ENCODE data around the gene DNAH11. TPM values are rescaled to one million over a fixed set of nuclear protein-coding genes. Genes with fewer than 3 reads are reported as not detected.
"Not testable (repeated sequence)": the region's sequence is repeated elsewhere in the genome, so short reads cannot be mapped to it uniquely, and the experiment has no call there.

Gene DNAH11
- total RNA-seq, 2 experiments from 2014 or later, result 0.25 to 0.43 TPM

- H3K9me3 Mint-ChIP-seq; ATAC-seq (ENCODE audit: low read depth); H3K36me3 Mint-ChIP-seq; H3K4me1 Mint-ChIP-seq; H3K4me3 Mint-ChIP-seq; H3K27ac Mint-ChIP-seq; DNase-seq; POLR2A ChIA-PET: not testable (repeated sequence)
- H3K27me3 Mint-ChIP-seq, result peaks cover 20% of the 10 kb centered on the region
Observed at GRCh38 chr7:21536445-21537118, 6.3 kb upstream of the DNAH11 start.

DNA sequence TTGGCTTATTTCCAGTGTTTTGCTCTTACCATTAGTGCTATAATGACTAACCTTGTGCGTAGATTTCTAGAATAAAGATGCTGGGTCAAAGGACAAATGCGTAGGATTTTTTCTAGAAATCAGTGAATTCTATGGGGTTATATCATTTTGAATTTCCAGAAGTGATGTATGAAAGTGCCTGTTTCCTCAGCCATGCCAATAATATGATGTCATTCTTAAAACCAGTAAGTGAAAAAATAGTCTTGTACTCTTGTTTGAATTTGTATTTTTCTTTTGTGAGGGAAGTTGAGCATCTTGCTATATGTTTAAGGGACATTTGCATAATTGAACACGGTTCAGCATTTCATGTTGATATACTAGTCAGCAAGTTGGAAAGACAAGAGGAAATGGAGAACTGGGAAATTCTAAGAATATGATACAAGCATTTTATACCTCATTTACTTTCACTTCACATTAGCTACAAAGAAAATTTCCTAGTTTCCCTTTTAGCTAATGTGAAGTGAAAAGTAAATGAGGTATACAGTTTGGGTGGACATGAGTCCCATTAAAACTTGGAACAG, 3.8 kb upstream of the DNAH11 start:
- Mint-ChIP-seq H3K36me3 (no peaks in the 10 kb centered on the region), H3K27ac (no peak overlapping the region), H3K27me3 (peaks cover 33% of the 10 kb centered on the region), H3K9me3 (no peaks in the 10 kb centered on the region), H3K4me1 (peaks cover 7% of the 10 kb centered on the region), H3K4me3 (no peak overlapping the region)
- POLR2A ChIA-PET, result no interaction called here
- ATAC-seq (ENCODE audit: low read depth) (no peak), DNase-seq (no peak)

DNA sequence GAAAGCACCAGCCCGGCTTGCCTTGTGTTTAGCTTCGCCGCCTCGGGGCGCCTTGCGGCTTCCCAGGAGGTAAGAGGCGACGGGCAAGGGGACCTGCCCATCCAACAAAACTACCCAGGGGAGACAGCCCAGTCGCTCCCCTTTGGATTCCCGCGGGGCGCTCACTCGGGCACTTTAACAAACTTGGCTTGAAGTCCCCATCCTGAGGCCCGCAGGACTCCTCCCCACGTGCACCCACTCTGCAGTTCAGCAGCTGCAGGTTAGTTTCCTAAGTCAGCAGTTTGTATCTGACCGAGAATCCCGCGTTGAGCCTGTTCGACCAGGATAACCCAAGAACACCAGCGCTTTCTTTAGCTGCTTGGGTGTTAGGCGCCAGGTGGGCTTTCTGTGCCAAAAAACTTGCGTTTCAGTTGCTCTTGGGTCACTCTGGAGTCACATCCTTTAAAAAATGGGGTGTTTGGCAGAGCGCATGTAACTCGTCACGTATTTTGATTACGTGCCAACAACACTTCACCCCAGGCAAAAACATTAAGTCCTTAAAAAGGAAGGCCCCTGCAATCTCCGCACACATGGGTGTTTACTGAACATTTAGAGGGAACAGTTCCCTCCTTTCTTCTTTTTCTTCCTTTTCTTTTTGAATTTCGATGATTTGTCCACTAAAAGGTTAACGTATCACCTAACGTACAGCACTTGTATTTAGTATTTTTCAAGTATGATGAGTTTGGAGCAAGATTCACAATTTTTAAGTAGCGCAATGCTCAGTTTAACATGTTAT, 876 bp downstream of the DNAH11 start:
- no peaks in the 10 kb centered on the region for H3K36me3 Mint-ChIP-seq
- POLR2A ChIA-PET, result interaction anchor here (0.6 kb wide), 1 partner anchor 275 kb away, joined by 4 read pairs; no protein-coding TSS in a partner anchor
- peak overlapping the region; percentile 85 for H3K4me3 Mint-ChIP-seq
- peaks cover 63% of the 10 kb centered on the region for H3K27me3 Mint-ChIP-seq
- peak; percentile 21 for ATAC-seq (ENCODE audit: low read depth)
- H3K9me3 Mint-ChIP-seq, result no peaks in the 10 kb centered on the region
- peaks cover 9% of the 10 kb centered on the region for H3K4me1 Mint-ChIP-seq
- no peak overlapping the region for H3K27ac Mint-ChIP-seq
- DNase-seq, result no peak

DNA sequence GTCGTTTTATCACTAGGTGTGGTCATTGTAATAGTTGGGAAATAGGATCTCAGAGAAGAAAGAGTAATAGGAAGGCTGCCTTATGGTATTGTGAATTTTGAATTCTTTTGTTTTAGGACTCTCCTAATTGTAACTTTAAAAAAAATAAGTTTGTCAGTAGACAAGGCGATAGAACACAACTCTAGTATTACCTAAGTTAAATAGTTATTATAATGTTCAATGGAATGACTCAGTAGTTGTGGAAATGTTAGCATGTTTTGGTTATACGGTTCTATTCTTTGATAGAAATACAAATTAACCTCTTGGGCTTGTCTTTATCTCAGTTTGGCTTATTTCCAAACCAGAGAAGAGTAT, 1.4 kb downstream of the DNAH11 start:
- POLR2A ChIA-PET, result no interaction called here
- ATAC-seq (ENCODE audit: low read depth), result no peak
- Mint-ChIP-seq H3K9me3 (no peaks in the 10 kb centered on the region), H3K4me1 (peaks cover 5% of the 10 kb centered on the region), H3K4me3 (peak overlapping the region; percentile 85), H3K36me3 (no peaks in the 10 kb centered on the region), H3K27ac (no peak overlapping the region), H3K27me3 (peaks cover 63% of the 10 kb centered on the region)
- DNase-seq, result no peak

GRCh38 chr7:21544715-21545114, 1.9 kb downstream of the DNAH11 start:
- Mint-ChIP-seq H3K27me3 (peaks cover 63% of the 10 kb centered on the region), H3K36me3 (no peaks in the 10 kb centered on the region), H3K4me3 (no peak overlapping the region), H3K4me1 (peaks cover 3% of the 10 kb centered on the region), H3K9me3 (no peaks in the 10 kb centered on the region), H3K27ac (no peak overlapping the region)
- ATAC-seq (ENCODE audit: low read depth), result no peak
- DNase-seq, result no peak
- POLR2A ChIA-PET, result no interaction called here

GRCh38 chr7:21547501-21547900, 4.7 kb downstream of the DNAH11 start:
- DNase-seq (no peak), ATAC-seq (ENCODE audit: low read depth) (no peak)
- Mint-ChIP-seq H3K27me3 (peaks cover 40% of the 10 kb centered on the region), H3K9me3 (no peaks in the 10 kb centered on the region), H3K27ac (no peak overlapping the region), H3K4me1 (peaks cover 2% of the 10 kb centered on the region), H3K36me3 (no peaks in the 10 kb centered on the region), H3K4me3 (no peak overlapping the region)
- POLR2A ChIA-PET, result no interaction called here

DNA sequence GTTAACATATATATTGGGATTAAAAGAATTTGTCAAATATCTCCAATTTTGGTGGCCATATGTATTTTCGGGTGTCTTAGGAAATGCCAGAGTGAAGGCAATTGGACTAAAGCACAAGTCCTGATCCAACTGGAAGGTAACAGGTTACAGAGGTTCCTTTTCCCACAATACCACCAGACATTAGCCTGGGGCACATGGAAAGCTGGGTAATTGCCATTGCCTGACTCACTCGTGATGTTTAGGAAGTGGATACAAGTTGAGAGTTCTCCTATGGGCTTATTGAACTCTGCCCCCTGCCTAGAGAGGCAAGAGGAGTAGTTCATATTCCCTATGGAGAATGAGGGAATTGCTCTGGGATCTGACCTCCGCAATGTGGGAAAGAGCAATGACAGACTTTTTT, 5.7 kb downstream of the DNAH11 start:
- Mint-ChIP-seq H3K4me3 (no peak overlapping the region), H3K27me3 (peaks cover 35% of the 10 kb centered on the region), H3K9me3 (no peaks in the 10 kb centered on the region), H3K36me3 (no peaks in the 10 kb centered on the region), H3K27ac (no peak overlapping the region), H3K4me1 (peaks cover 2% of the 10 kb centered on the region)
- DNase-seq, result no peak
- POLR2A ChIA-PET, result no interaction called here
- no peak for ATAC-seq (ENCODE audit: low read depth)

DNA sequence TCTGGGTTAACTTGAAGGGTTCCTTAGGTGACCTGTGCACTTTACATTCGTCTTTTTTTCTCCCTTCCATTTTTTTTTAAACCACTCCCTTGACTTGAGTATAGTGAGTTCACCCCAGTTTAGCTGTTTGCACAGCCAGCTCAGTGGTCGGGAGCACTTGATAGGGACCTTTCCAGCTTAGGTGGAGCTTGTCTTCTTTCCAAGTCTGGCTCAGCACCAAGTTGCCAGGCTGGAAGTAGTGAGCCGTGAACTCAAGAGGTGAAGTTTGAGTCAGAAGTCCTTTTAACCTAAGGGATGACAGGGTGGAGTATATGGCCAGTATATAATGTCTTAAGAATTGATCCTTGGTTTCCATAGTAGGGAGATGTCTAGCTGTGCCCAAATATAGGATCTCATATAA, 7.2 kb downstream of the DNAH11 start:
- Mint-ChIP-seq H3K36me3 (no peaks in the 10 kb centered on the region), H3K4me1 (no peaks in the 10 kb centered on the region), H3K9me3 (no peaks in the 10 kb centered on the region), H3K27me3 (peaks cover 20% of the 10 kb centered on the region), H3K27ac (no peak overlapping the region), H3K4me3 (no peak overlapping the region)
- DNase-seq (no peak), ATAC-seq (ENCODE audit: low read depth) (no peak)
- POLR2A ChIA-PET, result no interaction called here

GRCh38 chr7:21550821-21551531, 8.1 kb downstream of the DNAH11 start:
- no peaks in the 10 kb centered on the region for H3K4me1 Mint-ChIP-seq
- ATAC-seq (ENCODE audit: low read depth) (no peak), DNase-seq (no peak)
- H3K4me3 Mint-ChIP-seq, result no peak overlapping the region
- peaks cover 12% of the 10 kb centered on the region for H3K27me3 Mint-ChIP-seq
- no peaks in the 10 kb centered on the region for H3K36me3 Mint-ChIP-seq
- POLR2A ChIA-PET, result no interaction called here
- no peak overlapping the region for H3K27ac Mint-ChIP-seq
- no peaks in the 10 kb centered on the region for H3K9me3 Mint-ChIP-seq

- Mint-ChIP-seq H3K9me3 (no peaks in the 10 kb centered on the region), H3K4me3 (no peak overlapping the region), H3K36me3 (no peaks in the 10 kb centered on the region), H3K27me3 (no peaks in the 10 kb centered on the region), H3K4me1 (no peaks in the 10 kb centered on the region), H3K27ac (no peak overlapping the region)
- POLR2A ChIA-PET, result no interaction called here
- DNase-seq, result no peak
- ATAC-seq (ENCODE audit: low read depth), result no peak
Observed at GRCh38 chr7:21562385-21562784, 19.5 kb downstream of the DNAH11 start.

DNA sequence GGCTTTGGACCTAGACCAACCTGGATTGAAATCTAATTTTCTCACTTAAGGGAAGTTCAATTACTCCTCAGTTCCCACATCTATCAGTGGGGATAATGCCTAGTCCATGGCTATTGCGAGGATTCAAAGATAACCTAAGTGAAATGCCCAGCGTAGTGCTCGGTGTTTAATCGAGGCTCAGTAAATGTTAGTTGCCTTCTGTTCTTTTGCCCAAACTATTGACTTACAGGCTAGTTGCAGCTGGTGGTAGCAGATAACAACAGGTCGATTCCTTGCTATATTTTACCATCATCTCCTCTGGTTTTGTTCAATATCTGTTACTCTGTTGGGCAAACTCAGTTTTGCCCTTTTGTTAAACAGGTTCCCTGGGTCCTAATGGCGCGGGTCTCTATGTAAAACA, 22.8 kb downstream of the DNAH11 start:
- H3K4me1 Mint-ChIP-seq, result no peaks in the 10 kb centered on the region
- DNase-seq (no peak), ATAC-seq (ENCODE audit: low read depth) (no peak)
- H3K4me3 Mint-ChIP-seq, result no peak overlapping the region
- no peaks in the 10 kb centered on the region for H3K9me3 Mint-ChIP-seq
- H3K27me3 Mint-ChIP-seq, result no peaks in the 10 kb centered on the region
- no peaks in the 10 kb centered on the region for H3K36me3 Mint-ChIP-seq
- H3K27ac Mint-ChIP-seq, result no peak overlapping the region
- POLR2A ChIA-PET, result no interaction called here

DNA sequence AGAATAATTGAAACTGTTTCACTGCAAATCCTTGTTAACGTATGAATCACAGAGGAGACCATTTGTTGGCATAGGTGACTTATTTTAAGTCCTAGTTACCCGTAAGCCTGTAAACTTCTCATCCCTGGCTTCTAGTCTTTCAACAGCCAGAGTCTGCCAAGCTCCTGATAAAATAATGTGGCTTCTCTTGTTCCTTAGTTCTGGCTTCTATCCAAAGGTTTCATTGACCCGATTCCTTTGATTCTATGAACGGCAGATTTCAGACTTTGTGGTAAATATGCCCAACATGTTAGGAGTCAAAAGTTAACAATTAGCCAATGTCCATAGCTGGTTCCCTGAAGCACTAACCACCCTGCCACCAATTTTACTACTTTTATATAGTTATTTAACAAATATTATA, 23.3 kb downstream of the DNAH11 start:
- no peaks in the 10 kb centered on the region for H3K9me3 Mint-ChIP-seq
- no peaks in the 10 kb centered on the region for H3K36me3 Mint-ChIP-seq
- H3K4me3 Mint-ChIP-seq, result no peak overlapping the region
- H3K4me1 Mint-ChIP-seq, result no peaks in the 10 kb centered on the region
- no peaks in the 10 kb centered on the region for H3K27me3 Mint-ChIP-seq
- H3K27ac Mint-ChIP-seq, result no peak overlapping the region
- ATAC-seq (ENCODE audit: low read depth), result no peak
- POLR2A ChIA-PET, result no interaction called here
- no peak for DNase-seq

DNA sequence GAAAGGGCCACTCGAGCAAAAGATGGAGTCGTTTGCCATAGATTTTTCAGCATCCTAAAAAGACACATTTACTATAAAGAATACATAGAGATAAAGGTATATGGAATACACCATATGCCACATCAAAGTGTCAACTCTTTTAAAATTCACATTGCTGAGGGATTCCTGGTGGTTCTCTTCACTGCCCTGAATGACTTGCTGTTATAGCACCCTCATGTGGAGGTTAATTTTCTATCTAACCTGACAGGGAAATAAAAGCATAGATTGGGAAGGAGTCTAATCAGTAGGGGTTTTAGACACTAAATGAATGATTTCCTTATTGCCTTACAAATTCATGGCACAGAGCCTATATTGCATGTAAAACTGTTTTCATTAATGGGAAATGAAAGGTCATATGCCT, 25.9 kb downstream of the DNAH11 start:
- Mint-ChIP-seq H3K27me3 (peaks cover 13% of the 10 kb centered on the region), H3K4me1 (no peaks in the 10 kb centered on the region), H3K4me3 (no peak overlapping the region), H3K27ac (no peak overlapping the region), H3K36me3 (no peaks in the 10 kb centered on the region), H3K9me3 (no peaks in the 10 kb centered on the region)
- DNase-seq (no peak), ATAC-seq (ENCODE audit: low read depth) (no peak)
- POLR2A ChIA-PET, result no interaction called here

Measured in activated naive CD8-positive, alpha-beta T cell treated with anti-CD3 and anti-CD28 coated beads, Interleukin-2, amount 10 ng/mL, durations not matched to agents 7 days and 5 days (primary cell).